IMR-90 (cell line): ENCODE data around the gene B4GALNT1. TPM values are rescaled to one million over a fixed set of nuclear protein-coding genes. Genes with fewer than 3 reads are reported as not detected.

Experiments
- ATAC-seq: fragments of 200-7000 bp; cut with Tn5 transposase; 2 replicates; pipeline ENCODE4 v1.9.1; 2020; ENCODE audit warnings: low read depth, mild to moderate bottlenecking, moderate library complexity
- BruUV-seq: library from RNA; stranded (reverse); fragments of 400-500 nt; replicated peaks from 2 replicates; lab custom pipeline; 2021; lab: Mats Ljungman, UMichigan
- CTCF ChIA-PET: fragments of 300-600 bp; formaldehyde crosslinking; extraction: SDS; loops from one replicate; lab custom pipeline; 2021; ENCODE audit warnings: antibody characterized with exemption; lab: Yijun Ruan, JAX
- POLR2A ChIA-PET: fragments of 300-600 bp; sonication (Branson Sonifier 250); formaldehyde crosslinking; loops from one replicate; lab custom pipeline; 2022; ENCODE audit warnings: antibody characterized with exemption; ENCODE audit not compliant: unreplicated experiment; lab: Charles Lee
- DNase-seq: peaks from one replicate; pipeline ENCODE4 v3.0.0; 2013
- H2AFZ ChIP-seq: replicated peaks from 2 replicates; pipeline ENCODE3; 2013; ENCODE audit warnings: low read length, mild to moderate bottlenecking; ENCODE audit not compliant: poor library complexity
- H2AK5ac ChIP-seq: 2 replicates; pipeline ENCODE4 v1.6.1; 2013; ENCODE audit warnings: low read depth, low read length, inconsistent platforms
- H2AK9ac ChIP-seq: replicated peaks from 2 replicates; pipeline ENCODE3; 2013; ENCODE audit warnings: mild to moderate bottlenecking, low read depth, low read length, moderate library complexity; ENCODE audit not compliant: poor library complexity
- H2BK120ac ChIP-seq: 2 replicates; pipeline ENCODE4 v1.6.1; 2013; ENCODE audit warnings: low read depth, low read length, inconsistent platforms
- H2BK15ac ChIP-seq: 3 replicates; pipeline ENCODE4 v1.6.1; 2013; ENCODE audit warnings: low read depth, low read length, inconsistent platforms
- H2BK20ac ChIP-seq: 2 replicates; pipeline ENCODE4 v1.6.1; 2013; ENCODE audit warnings: low read depth, mild to moderate bottlenecking, inconsistent platforms, low read length, moderate library complexity
- H2BK5ac ChIP-seq: 2 replicates; pipeline ENCODE4 v1.6.1; 2013; ENCODE audit warnings: mild to moderate bottlenecking, low read depth, low read length, inconsistent platforms; ENCODE audit not compliant: poor library complexity, severe bottlenecking
- H3K14ac ChIP-seq: replicated peaks from 2 replicates; pipeline ENCODE4 v1.6.1; 2013; ENCODE audit warnings: low read depth, low read length, inconsistent platforms
- H3K18ac ChIP-seq: 2 replicates; pipeline ENCODE4 v1.6.1; 2013; ENCODE audit warnings: low read depth, low read length, control low read depth
- H3K23ac ChIP-seq: 2 replicates; pipeline ENCODE4 v1.6.1; 2013; ENCODE audit warnings: low read depth, low read length, inconsistent platforms
- H3K27ac ChIP-seq: 2 replicates; pipeline ENCODE4 v1.5.1; 2013; ENCODE audit warnings: mild to moderate bottlenecking, control low read depth, low read length; ENCODE audit not compliant: insufficient read depth
- H3K27me3 ChIP-seq: 2 replicates; pipeline ENCODE4 v1.6.1; 2013; ENCODE audit warnings: low read length; ENCODE audit not compliant: control insufficient read depth, insufficient read depth
- H3K36me3 ChIP-seq: 2 replicates; pipeline ENCODE4 v1.6.1; 2013; ENCODE audit warnings: low read length, mixed read lengths; ENCODE audit not compliant: control insufficient read depth, insufficient read depth
- H3K4ac ChIP-seq: 2 replicates; pipeline ENCODE4 v1.6.1; 2013; ENCODE audit warnings: low read depth, low read length, inconsistent platforms
- H3K4me1 ChIP-seq: 2 replicates; pipeline ENCODE4 v1.6.1; 2013; ENCODE audit warnings: low read length, mixed read lengths; ENCODE audit not compliant: control insufficient read depth, insufficient read depth
- H3K4me2 ChIP-seq: 2 replicates; pipeline ENCODE4 v1.6.1; 2013; ENCODE audit warnings: low read depth, mild to moderate bottlenecking, control low read depth, low read length, moderate library complexity
- H3K4me3 ChIP-seq: 2 replicates; pipeline ENCODE4 v1.5.1; 2013; ENCODE audit warnings: low read depth, mild to moderate bottlenecking, control low read depth, low read length, moderate library complexity; ENCODE audit not compliant: insufficient read depth
- H3K56ac ChIP-seq: 2 replicates; pipeline ENCODE4 v1.6.1; 2013; ENCODE audit warnings: low read length, inconsistent platforms; ENCODE audit not compliant: insufficient read depth; ENCODE audit errors: extremely low read depth
- H3K79me1 ChIP-seq, 2 experiments: 2 replicates each; pipeline ENCODE4 v1.6.1; 2013; ENCODE audit warnings: low read length in 2 of 2, inconsistent platforms in 1 of 2, low read depth in 1 of 2
- H3K9ac ChIP-seq: 2 replicates; pipeline ENCODE4 v1.6.1; 2013; ENCODE audit warnings: low read depth, low read length, control low read depth
- H3K9me1 ChIP-seq: 2 replicates; pipeline ENCODE4 v1.6.1; 2013; ENCODE audit warnings: low read length, inconsistent platforms; ENCODE audit not compliant: insufficient read depth
- H3K9me3 ChIP-seq: 2 replicates; pipeline ENCODE4 v1.6.1; 2013; ENCODE audit warnings: low read length; ENCODE audit not compliant: control insufficient read depth, insufficient read depth
- H4K20me1 ChIP-seq: 2 replicates; pipeline ENCODE4 v1.6.1; 2013; ENCODE audit warnings: low read length, inconsistent platforms; ENCODE audit not compliant: insufficient read depth
- H4K5ac ChIP-seq: 2 replicates; pipeline ENCODE4 v1.6.1; 2013; ENCODE audit warnings: mild to moderate bottlenecking, low read depth, low read length, control low read depth
- H4K8ac ChIP-seq, 2 experiments: 2 replicates each; pipeline ENCODE4 v1.6.1; 2013; ENCODE audit warnings: low read depth in 2 of 2, low read length in 2 of 2, control low read depth in 1 of 2, inconsistent platforms in 1 of 2
- H4K91ac ChIP-seq: 2 replicates; pipeline ENCODE4 v1.6.1; 2013; ENCODE audit warnings: low read depth, low read length, inconsistent platforms; ENCODE audit not compliant: insufficient read depth
- FOS ChIP-seq: fragments of 150-350 bp; IDR thresholded peaks from 2 replicates; pipeline ENCODE4 v1.6.1; 2016; ENCODE audit warnings: low read depth, low read length
- MAZ ChIP-seq: IDR thresholded peaks from 2 replicates; pipeline ENCODE4 v1.6.1; 2012; ENCODE audit warnings: low read depth, mild to moderate bottlenecking, low read length, improper control_type of control experiment, moderate library complexity, borderline replicate concordance
- WGBS, 2 experiments: methylation state at CpG; one replicate each; pipeline versions ENCODE4 v1.1.5 to v1.1.7; 2013; ENCODE audit warnings: missing lambda C conversion rate in 2 of 2; ENCODE audit not compliant: insufficient read length in 1 of 2; ENCODE audit errors: extremely low coverage in 2 of 2; 5-methylcytosine and 5-hydroxymethylcytosine counted together
- dilution Hi-C: fragments of 300-500 bp; cut with HindIII; formaldehyde crosslinking; loops from one replicate; pipeline ENCODE4 v1.14.3; 2018; ENCODE audit warnings: low sequenced_read_pairs; ENCODE audit not compliant: unreplicated experiment
- in situ Hi-C: fragments of 300-500 bp; cut with MboI; formaldehyde crosslinking; loops from 3 replicates; pipeline ENCODE4 v1.14.3; 2019; ENCODE audit warnings: low sequenced_read_pairs, inconsistent platforms, mixed read lengths
- intact Hi-C: fragments of 100-400 bp; cut with micrococcal nuclease; formaldehyde crosslinking; loops from 2 replicates; pipeline ENCODE4 v1.10.0; 2022
- polyA plus RNA-seq, 3 experiments: library from polyadenylated mRNA; depleted of rRNA; stranded (reverse); fragments of >200 nt; gene quantifications; 2 replicates each; pipeline ENCODE4 v1.2.3, GENCODE V29; 2012; ENCODE audit warnings: low replicate concordance in 1 of 3
- total RNA-seq: library from RNA; depleted of rRNA; stranded (reverse); fragments of >200 nt; gene quantifications from 2 replicates; pipeline ENCODE4 v1.2.3, GENCODE V29; 2012
- TF ChIP-seq, protein P1 (sequence below): fragments of 150-350 bp; IDR thresholded peaks from 2 replicates; pipeline ENCODE4 v1.6.1; 2017; ENCODE audit warnings: mild to moderate bottlenecking, antibody characterized with exemption, low read length, low read depth

B4GALNT1 gene
- total and polyA plus RNA-seq, 2 of the 4 experiments (the other 2 are of a cell fraction) = 0.18 to 0.62 TPM

GRCh38 chr12:57604454-57604991 is 28.5 kb downstream of the B4GALNT1 start, which contains the start of gene DTX3:
DTX3 (plus strand) TSS chr12:57604824; CDS start chr12:57606518, 1,694 bp downstream.
- Histone ChIP-seq H3K4me3 (peak within 1 kb of the TSS; percentile 93), H3K4me2 (peak within 1 kb of the TSS; percentile 99), H3K14ac (peak within 1 kb of the TSS; percentile 99), H2AFZ (peak within 1 kb of the TSS; percentile 99), H4K8ac (peak within 1 kb of the TSS; percentile 75 to 100), H3K4me1 (peaks cover 11% of the 10 kb centered on the region), H2AK9ac (peak within 1 kb of the TSS; percentile 96), H3K18ac (peak within 1 kb of the TSS; percentile 99), H3K9me1 (peaks cover 10% of the 10 kb centered on the region; the same call in 1 of the 2 replicates), H2AK5ac (peak within 1 kb of the TSS; percentile 79), H2BK120ac (peak within 1 kb of the TSS; percentile 92; the same call in 1 of the 2 replicates), H3K79me1 (peaks cover 9 to 19% of the 10 kb centered on the region in 2 experiments), H2BK15ac (peak within 1 kb of the TSS; percentile 83; the same call in 1 of the 3 replicates), H3K27ac (peak within 1 kb of the TSS; percentile 85), H3K9me3 (no peaks in the 10 kb centered on the region), H3K56ac (peak within 1 kb of the TSS; percentile 24; the same call in 1 of the 2 replicates), H2BK20ac (0 out of 2 replicates have a peak within 1 kb of the TSS, but pooled peaks have one; percentile 52), H3K9ac (peak within 1 kb of the TSS; percentile 85), H4K91ac (peak within 1 kb of the TSS; percentile 90), H2BK5ac (peak within 1 kb of the TSS; percentile 73), H4K5ac (peak within 1 kb of the TSS; percentile 100), H3K27me3 (no peaks in the 10 kb centered on the region), H3K4ac (peak within 1 kb of the TSS; percentile 95), H3K36me3 (peaks cover 15% of the 10 kb centered on the region; the same call in 1 of the 2 replicates), H3K23ac (peak within 1 kb of the TSS; percentile 99), H4K20me1 (no peaks in the 10 kb centered on the region)
- TF ChIP-seq, protein P1, sequence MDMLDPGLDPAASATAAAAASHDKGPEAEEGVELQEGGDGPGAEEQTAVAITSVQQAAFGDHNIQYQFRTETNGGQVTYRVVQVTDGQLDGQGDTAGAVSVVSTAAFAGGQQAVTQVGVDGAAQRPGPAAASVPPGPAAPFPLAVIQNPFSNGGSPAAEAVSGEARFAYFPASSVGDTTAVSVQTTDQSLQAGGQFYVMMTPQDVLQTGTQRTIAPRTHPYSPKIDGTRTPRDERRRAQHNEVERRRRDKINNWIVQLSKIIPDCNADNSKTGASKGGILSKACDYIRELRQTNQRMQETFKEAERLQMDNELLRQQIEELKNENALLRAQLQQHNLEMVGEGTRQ = peak; percentile 74
- TF ChIP-seq MAZ = no peak
- TF ChIP-seq FOS = no peak
- DNase-seq (no peak), ATAC-seq (peak; percentile 78)
- in situ Hi-C loops (no loop called here), dilution Hi-C loops (no loop called here), intact Hi-C loops (no loop called here)
- POLR2A ChIA-PET = no interaction called here
- no TSS peak for BruUV-seq
- CTCF ChIA-PET = no interaction called here
- no CpG with 5 or more reads among the region's 36 CpGs for WGBS, 2 experiments
